ENCODE results near the gene CLASRP. TPM values are rescaled to one million over a fixed set of nuclear protein-coding genes. Genes with fewer than 3 reads are reported as not detected.

CLASRP gene
- total and polyA plus RNA-seq, 2 of the 8 experiments (the other 6 are each of a cell fraction or from before 2014, with no cell fraction given): 22.3 to 71.7 TPM

GRCh38 chr19:45079911-45080370, 41.1 kb downstream of the CLASRP start:
- peaks cover 5 to 34% of the 10 kb centered on the region in 2 experiments for H3K79me2 ChIP-seq (ENCODE audit: control insufficient read depth in 1 of 2, insufficient read depth in 2 of 2, low read length in 2 of 2)
- H3K27ac ChIP-seq (ENCODE audit: low read depth, low read length): peak overlapping the region; percentile 94
- TF ChIP-seq EP300 (IDR thresholded peaks at IDR 0.05; ENCODE audit: borderline replicate concordance in 1 of 2, low read depth in 2 of 2, low read length in 2 of 2): no peak
- no peak for TF ChIP-seq MAFK (IDR thresholded peaks at IDR 0.05; ENCODE audit: low read depth, low read length)
- TF ChIP-seq POU5F1 (IDR thresholded peaks at IDR 0.05; ENCODE audit: low read depth, low read length): no peak
- no peak for TF ChIP-seq HDAC2 (IDR thresholded peaks at IDR 0.05; ENCODE audit: borderline replicate concordance in 1 of 2, low read depth in 2 of 2, low read length in 2 of 2)
- TF ChIP-seq YY1 (IDR thresholded peaks at IDR 0.05; ENCODE audit: low read depth, low read length): 0 out of 2 replicates have a peak, but pooled peaks have one; percentile 27
- TF ChIP-seq KDM1A (IDR thresholded peaks at IDR 0.05; ENCODE audit: borderline replicate concordance, low read length): no peak
- peak in 1 of 2 experiments; percentile 35; a peak in 1 of 4 replicates for TF ChIP-seq SIN3A (conservative IDR thresholded peaks at IDR 0.05 in 1 of 2, IDR thresholded peaks at IDR 0.05 in 1 of 2; ENCODE audit: low read depth in 1 of 2, low read length in 2 of 2)
- TF ChIP-seq CTBP2 (IDR thresholded peaks at IDR 0.05; ENCODE audit: borderline replicate concordance, insufficient read depth, insufficient read length, low read length): no peak
- TF ChIP-seq E2F6 (IDR thresholded peaks at IDR 0.05): 0 out of 2 replicates have a peak, but pooled peaks have one; percentile 12
- no peak for TF ChIP-seq MAX (IDR thresholded peaks at IDR 0.05)

More at GRCh38 chr19:45079911-45080370, 41.1 kb downstream of the CLASRP start:
- H3K4me2 ChIP-seq (ENCODE audit: insufficient read depth in 1 of 2, low read depth in 2 of 2, low read length in 2 of 2): peak overlapping the region; percentile 87 to 99
- H4K5ac ChIP-seq (ENCODE audit: insufficient read length, low read depth, low read length): peak overlapping the region; percentile 40
- H2BK12ac ChIP-seq (ENCODE audit: low read depth, low read length): peak overlapping the region; percentile 87
- H3K36me3 ChIP-seq (ENCODE audit: control insufficient read depth in 2 of 4, insufficient read depth in 4 of 4, low read length in 3 of 4): peaks cover 0 to 18% (median 4%) of the 10 kb centered on the region in 4 experiments; a peak in 4 of 8 replicates
- 0% methylated on average over 6 of the region's 6 CpGs; no CpG with 5 or more reads in 1 of the 2 experiments for WGBS, 2 experiments (ENCODE audit: extremely low coverage in 1 of 2, insufficient coverage in 1 of 2, insufficient read length in 1 of 2, insufficient replicate concordance in 2 of 2, low coverage in 1 of 2, low lambda C conversion rate in 2 of 2, missing lambda C conversion rate in 1 of 2)
- H3K79me1 ChIP-seq (ENCODE audit: low read depth, low read length): peaks cover 9% of the 10 kb centered on the region
- no peaks in the 10 kb centered on the region for H3K9me3 ChIP-seq (ENCODE audit: insufficient read depth in 2 of 2, low read depth in 1 of 2, low read length in 1 of 2)
- ChIA-PET POLR2A (ENCODE audit: partially characterized antibody) (interaction anchor here (0.7 to 8.5 kb wide), 26 partner anchors 11 to 283 kb away, joined by 3 to 230 read pairs (median 4); partner anchors contain the start of genes APOE, BLOC1S3, CLASRP and CLPTM1), CTCF (ENCODE audit: partially characterized antibody) (interaction anchor here (0.5 to 4.1 kb wide), 6 partner anchors 11 to 1547 kb away, joined by 3 to 39 read pairs (median 4); partner anchors contain the start of genes PPP1R37 and ZNF575)
- H3K4me3 ChIP-seq (ENCODE audit: extremely low read depth in 1 of 4, insufficient read depth in 2 of 4, low read depth in 3 of 4, low read length in 4 of 4): peak overlapping the region; percentile 87 to 98 (median 94)
- H2AK5ac ChIP-seq (ENCODE audit: low read depth, low read length): 0 out of 2 replicates have a peak overlapping the region, but pooled peaks have one; percentile 75
- H3K23me2 ChIP-seq (ENCODE audit: low read depth, low read length): peaks cover 17% of the 10 kb centered on the region
- H2AFZ ChIP-seq (ENCODE audit: low read length): no peak overlapping the region
- no peak overlapping the region for H3K23ac ChIP-seq (ENCODE audit: insufficient read length)
- H3K9ac ChIP-seq (replicated peaks in 1 of 4; ENCODE audit: extremely low read depth in 1 of 4, low read depth in 3 of 4, low read length in 3 of 4): peak overlapping the region in 3 of 4 experiments; percentile 82 to 89 (median 82); a peak in 6 of 7 replicates
- peak overlapping the region; percentile 99 for H3K18ac ChIP-seq (ENCODE audit: extremely low read depth, low read length)
- FAIRE-seq (peak; percentile 72), DNase-seq (ENCODE audit: low read depth in 1 of 2, low spot score in 2 of 2) (peak in 1 of 2 experiments; percentile 72)
- peak overlapping the region; percentile 97 for H2BK5ac ChIP-seq (ENCODE audit: low read depth, low read length)
- H3K4me1 ChIP-seq (replicated peaks in 1 of 4; ENCODE audit: control insufficient read depth in 3 of 4, insufficient read depth in 4 of 4, low read length in 3 of 4): peaks cover 10 to 31% (median 16%) of the 10 kb centered on the region in 4 experiments
- H3K56ac ChIP-seq (replicated peaks; ENCODE audit: insufficient read length, low read depth, low read length): peak overlapping the region; percentile 65
- H3K14ac ChIP-seq (ENCODE audit: insufficient read length): no peak overlapping the region
- no peak overlapping the region for H3K4ac ChIP-seq (replicated peaks; ENCODE audit: insufficient read length, low read depth, low read length)
- H4K20me1 ChIP-seq (replicated peaks in 1 of 2; ENCODE audit: control insufficient read depth in 1 of 2, insufficient read depth in 2 of 2, low read length in 2 of 2): peaks cover 0 to 2% of the 10 kb centered on the region in 2 experiments
- H3K27me3 ChIP-seq (replicated peaks in 1 of 4; ENCODE audit: control insufficient read depth in 3 of 4, extremely low read depth in 1 of 4, insufficient read depth in 3 of 4, low read length in 3 of 4): no peaks in the 10 kb centered on the region
- 0 out of 2 replicates have a peak overlapping the region, but pooled peaks have one; percentile 80 for H2BK20ac ChIP-seq (ENCODE audit: low read length)
- peak overlapping the region; percentile 98; the same call in 1 of the 2 replicates for H2BK15ac ChIP-seq (ENCODE audit: low read length)
- no peak overlapping the region for H4K8ac ChIP-seq (ENCODE audit: extremely low read depth, insufficient read depth, low read length)
- H2BK120ac ChIP-seq (replicated peaks; ENCODE audit: low read depth, low read length): no peak overlapping the region
- peak overlapping the region; percentile 59 for H4K91ac ChIP-seq (replicated peaks; ENCODE audit: insufficient read length, low read length)

Measured in H1 (cell line).